ENCODE data around the gene UQCC5.

Gene UQCC5

GRCh38 chr3:52535411-52536111 is 844 bp upstream of the UQCC5 start:
- no peak for DNase-seq

DNA sequence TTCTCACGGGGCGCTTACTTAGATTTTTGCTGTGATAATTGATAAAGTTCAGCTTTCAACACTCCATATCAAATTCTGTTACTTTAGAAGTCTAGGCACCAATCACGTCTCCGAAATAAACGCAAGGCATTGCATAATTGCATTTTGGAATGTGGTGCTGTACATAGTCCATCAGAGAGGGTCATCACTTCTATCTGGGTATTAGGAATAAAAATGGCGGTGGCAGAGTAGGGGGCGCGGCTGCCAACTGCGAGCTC is 365 bp upstream of the UQCC5 start:
- DNase-seq, result no peak

DNA sequence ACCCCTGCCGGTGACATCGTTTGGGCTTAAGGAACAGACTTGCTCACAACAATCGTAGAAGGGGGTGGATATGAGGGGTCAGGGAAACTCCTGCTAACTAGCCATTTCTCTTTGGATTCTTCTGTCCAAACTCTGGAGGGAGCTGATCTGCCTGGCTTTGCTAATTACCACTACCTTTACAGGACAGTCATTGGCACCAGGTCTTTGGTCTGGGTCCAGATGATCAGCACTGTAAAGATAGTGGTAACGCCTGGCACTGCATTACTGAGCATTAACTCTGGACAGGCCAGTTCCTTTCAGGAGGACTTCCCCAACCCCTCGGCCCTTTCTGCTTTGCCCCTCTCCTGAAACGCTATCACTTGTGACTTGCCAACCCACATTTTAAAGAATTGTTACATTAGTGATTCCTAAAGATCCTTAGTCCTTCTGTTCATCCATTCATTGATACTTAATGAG is 788 bp downstream of the UQCC5 start:
- DNase-seq, result no peak

DNA sequence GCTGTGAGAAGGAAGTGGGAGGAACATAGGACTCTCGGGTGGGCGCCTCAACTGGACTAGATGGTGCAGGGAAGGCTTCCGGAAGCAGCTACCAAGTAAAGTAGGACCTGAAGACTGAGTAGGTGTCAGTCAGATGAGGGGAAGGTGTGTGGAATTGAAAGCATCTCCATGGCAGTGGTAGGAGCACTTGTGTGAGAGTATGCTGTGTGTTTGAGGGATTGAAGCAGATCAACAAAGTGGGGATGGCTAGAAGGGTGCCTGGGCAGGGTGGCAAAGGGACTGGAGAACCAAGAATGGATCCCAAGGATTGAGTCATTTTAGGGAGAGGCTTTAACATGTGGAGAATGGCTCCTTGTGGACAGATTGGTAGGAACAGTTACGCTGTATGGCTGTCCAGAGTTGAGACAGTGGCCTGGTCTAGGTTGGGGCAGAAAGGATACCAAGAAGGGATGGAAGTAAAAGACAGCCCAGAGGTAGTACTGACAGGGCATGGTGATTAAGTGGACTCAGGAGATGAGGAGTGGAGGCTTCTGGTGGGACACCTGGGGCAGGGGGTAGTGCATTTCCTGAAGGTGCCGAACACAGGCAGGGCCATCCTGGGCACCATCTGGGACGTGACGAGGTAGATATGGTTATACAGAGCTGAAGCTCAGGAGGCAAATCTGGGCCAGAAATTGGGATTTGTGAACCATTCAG is 1.5 kb downstream of the UQCC5 start:
- DNase-seq, result no peak

DNA sequence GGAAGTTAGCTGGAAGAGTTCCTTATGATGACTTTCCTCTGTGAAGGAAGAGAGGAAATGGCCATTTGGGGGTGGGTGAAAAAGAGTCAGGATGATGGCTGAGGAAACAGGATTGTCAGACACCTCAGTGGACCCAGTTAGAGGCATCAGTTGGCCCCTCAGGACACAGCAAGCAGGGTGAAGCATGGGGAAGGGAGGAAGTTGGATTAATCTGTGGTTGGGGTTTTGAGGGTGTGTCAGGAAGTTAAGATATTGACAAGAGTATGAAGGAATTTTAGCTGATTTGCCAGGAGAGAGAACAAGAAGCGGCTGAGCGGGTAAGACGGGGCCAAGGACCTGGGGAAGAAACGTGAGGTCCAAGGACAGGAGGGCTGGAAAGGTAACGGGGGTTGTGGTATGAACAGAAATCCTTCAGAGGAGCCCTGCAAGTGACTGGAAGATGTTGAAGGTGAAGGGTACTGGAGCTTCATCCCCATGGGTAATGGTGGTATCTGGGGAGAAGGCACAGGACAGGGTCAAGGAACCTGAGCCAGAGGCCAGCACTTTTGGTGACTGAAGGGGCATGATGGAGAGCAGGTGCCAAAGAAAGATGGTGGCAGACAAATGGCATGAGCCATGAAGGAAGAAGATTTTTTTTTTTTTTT is 2.7 kb downstream of the UQCC5 start:
- DNase-seq, result no peak

DNA sequence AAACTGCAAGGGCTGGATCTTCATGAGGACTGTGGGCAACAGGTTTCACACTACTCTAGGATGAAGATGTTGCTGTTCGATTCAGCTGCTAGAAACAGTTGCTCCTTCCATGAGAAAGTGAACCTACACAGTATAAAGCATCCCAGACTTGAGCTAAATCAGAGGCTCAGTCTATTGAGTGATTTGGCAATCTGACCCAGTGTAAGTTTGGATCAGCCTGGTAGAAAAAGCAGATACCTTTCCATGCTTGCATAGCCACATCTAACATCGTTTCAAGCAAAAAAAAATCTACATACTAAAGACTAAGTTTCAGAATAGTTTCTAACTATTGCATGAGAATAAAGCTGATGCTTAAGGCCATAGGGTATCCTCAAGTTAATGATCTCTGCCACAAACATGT is 4.6 kb downstream of the UQCC5 start:
- DNase-seq, result no peak

DNA sequence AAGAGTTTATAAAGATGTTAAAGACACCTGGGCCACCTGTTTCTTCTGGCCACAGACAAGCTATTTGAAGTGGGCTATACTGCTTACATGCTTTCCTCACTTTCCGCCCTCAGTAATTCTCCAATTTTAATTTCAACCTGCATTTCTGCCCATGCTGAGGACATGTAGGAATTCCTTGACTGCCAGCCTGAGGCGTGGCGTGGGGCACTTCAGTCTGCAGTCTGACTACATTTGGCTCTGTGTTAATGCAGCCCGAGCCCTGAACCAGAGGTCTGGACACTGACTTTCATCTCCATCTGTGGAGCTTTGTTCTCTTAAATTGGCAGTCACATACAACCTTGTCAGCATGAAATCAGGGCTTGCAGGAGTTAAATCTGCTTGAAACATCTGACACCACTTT is 8.5 kb downstream of the UQCC5 start:
- no peak for DNase-seq

DNA sequence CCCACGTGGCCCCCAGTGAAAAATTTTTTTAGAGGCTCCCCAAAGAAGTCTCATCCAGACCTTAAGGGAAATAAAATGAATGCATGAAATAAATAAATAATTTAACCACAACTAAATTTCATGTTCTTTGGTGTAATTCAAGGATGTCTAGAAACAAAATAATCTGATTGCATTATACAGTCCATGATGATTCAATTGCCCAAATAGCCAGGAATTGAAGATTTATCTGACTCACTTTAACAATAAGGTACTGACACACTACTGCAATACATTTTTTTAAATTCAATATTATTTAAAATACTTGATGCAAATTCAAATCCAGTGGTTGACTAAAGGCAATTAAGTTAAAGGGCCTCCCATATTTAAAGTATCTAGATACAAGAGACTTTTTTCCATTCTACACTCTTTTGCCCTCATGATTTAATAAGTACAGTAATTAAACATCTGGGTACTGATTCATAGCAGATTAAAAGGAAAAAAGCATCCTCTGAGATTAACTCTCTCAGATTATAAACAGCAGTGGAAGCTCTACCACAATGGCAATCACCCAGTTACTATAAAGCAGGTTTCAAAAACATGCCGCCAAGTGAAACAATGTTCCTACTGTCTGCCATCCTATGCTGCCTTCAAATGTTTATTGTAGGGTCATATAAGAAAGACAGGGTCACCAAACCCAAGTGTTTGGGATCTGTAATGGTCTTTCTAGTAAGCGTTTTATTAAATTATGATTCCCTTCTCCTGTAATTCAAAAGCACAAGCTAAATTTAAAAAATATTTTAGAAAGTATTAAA is 9.9 kb downstream of the UQCC5 start:
- no peak for DNase-seq

DNA sequence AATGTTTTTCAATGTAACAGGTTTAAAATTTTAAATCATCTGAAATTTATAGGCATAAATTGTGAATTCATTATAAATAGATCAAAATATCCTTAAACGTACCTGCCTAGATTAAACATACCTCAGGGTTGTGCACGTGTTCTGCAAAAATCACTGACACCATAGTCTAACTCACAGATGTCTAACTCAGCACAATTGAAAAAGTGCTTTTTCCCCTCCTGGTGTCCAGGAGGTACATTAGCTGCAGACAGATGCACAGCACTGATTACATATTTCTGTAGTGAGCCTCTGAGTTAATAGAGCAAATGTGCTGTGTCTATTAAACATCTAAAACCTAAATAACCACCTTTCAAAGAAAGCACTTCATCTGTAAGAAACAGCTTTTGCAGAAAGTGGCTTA is 10.7 kb downstream of the UQCC5 start:
- DNase-seq, result no peak

DNA sequence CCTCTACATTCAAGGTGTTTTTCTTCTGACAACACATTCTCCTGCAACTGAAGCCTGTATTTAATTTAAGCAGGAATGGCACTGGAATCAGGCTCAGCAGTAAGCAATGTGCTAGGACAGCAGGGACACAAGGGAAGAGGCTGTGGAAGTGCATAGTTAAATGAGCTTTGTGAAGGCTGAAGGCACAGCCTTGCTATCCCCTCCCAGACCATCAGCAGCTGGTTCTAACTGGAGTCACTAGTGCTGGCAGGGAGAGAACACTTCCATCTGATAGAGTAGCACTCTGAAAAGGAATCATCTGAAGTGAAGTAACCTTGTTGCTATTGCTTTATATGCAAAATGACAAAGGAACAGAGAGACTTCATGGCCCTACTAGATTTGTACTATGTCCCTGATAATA is 14.7 kb downstream of the UQCC5 start:
- no peak for DNase-seq

DNA sequence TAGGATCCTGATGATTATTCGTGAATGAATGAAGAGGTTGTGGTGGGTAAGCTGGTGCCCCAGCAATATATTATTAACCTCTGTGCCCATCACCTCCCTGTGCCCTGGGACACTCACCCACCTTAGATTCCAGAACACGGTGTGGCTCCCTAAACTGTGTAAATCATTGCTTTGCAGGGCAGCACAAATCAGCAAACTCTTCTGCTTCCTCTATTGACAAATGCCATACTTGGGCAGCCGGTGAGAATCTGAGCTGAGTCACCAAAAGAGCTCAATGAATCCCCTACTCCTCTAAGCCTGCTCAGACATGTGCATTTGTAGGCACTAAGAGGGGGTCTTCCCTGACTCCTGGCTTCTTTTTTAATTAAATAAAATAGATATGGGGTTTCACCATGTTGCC is 15.7 kb downstream of the UQCC5 start:
- no peak for DNase-seq

DNA sequence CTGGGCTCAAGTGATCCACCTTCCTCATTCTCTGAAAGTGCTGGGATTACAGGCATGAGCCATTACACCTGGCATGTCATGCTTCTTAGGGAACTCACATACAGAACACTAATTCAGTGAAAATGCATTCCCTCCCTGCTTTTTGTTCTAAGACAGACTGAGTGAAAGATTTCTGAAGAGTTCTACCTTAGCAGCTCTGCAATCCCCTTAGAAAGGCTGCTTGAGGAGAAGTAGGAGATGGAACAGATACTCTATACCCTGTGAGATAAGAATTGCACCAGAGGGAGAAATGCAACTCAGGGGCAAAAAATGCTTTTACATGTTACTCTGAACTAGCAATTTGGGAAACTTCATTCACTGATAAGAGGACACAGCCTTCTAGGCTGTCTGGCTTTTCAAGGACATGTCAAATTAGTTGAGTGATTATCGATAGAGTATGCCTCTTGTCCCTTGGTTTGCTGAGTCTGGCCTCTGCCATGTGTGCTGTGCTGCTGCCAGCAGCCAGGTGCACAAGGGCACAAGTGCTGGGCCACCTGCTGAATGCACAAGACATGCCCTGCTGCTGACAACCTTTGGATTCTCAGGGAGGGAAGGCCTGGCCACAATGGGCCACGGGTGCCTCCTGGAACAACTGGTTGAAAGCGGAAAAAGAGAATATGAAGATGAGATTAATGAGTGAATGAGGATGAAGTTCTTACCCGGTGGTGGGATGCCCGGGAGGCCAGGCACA is 17.8 kb downstream of the UQCC5 start:
- no peak for DNase-seq

- DNase-seq, result no peak
Measured at GRCh38 chr3:52555056-52555455, 18.7 kb downstream of the UQCC5 start.

DNA sequence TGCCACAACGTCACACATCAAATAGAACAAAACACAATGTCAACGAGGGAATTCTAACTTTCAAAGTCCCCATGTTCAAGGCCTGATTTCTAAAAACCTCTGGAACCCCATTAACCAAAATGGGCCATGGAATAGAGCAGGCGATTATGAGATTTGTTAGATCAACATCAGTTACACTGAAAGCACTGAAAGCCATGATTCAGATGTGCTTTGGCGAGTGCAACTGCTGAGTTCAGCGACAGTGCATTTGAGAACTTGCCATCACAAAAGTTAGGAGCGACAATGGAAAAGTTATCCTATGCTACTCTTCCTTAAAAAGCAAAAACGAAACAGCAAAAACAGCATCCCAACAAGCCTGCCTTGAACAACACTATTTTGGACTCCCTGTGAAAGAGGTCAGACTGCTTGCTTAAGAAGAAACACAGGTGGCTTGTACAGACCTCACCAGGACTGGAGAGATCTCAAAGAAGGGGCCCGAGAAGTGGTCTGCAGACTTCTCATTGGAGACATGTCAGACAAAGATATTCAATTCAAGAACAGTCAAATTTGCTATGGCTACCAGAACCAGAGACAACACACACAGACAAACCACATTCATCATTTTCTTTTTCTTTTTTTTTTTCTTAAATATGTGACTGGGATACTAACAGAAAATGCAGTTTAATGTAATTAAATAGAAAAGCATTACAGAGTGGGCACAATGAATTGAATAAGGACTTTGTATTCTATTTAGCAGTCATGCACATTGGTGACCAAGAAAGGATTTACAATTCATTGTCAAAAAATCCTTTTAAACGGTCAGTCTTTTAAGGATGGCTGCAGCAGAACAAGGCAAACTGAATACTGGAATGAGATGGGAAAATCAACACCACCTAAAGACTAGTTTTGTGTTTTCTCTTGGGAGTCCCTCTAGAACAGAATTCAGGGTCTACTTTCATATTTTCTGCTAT is 20.9 kb downstream of the UQCC5 start:
- no peak for DNase-seq

- no peak for DNase-seq
Measured at GRCh38 chr3:52558436-52558835, 22.0 kb downstream of the UQCC5 start.

GRCh38 chr3:52561028-52561747 is 24.8 kb downstream of the UQCC5 start:
- DNase-seq, result no peak

DNA sequence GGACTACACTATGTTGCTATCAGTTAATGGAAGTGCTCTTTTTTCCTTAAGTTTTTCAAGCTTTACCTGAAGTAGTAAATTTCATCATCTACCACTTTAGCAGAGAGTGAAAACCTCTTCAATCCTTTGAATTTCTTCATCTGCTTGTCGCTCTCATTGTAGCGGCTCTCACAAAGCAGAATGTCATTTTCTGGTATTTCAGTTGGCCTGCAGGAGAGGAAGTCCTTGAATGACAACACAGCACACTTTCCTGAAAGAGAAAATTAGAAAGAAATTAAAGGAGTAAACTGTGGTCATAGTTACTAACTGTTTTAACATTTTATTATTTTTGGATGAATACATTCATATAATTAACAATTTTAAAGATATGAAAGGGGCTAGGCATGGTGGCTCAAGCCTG is 27.6 kb downstream of the UQCC5 start:
- no peak for DNase-seq

DNA sequence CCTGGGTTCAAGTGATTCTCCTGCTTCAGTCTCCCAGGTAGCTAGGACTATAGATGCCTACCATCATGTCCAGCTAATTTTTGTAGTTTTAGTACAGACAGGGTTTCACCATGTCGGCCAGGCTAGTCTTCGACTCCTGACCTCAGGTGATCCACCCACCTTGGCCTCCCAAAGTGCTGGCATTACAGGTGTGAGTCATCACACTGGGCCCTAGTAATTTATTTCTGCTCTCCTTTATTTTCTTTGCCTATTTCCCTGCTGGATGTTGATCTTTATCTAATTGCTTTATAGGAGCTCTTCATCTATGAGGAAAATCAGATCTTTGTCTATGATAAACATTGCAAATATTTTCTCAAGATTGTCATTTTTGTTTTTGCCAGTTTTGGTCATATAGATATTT is 31.7 kb downstream of the UQCC5 start:
- DNase-seq, result no peak

DNA sequence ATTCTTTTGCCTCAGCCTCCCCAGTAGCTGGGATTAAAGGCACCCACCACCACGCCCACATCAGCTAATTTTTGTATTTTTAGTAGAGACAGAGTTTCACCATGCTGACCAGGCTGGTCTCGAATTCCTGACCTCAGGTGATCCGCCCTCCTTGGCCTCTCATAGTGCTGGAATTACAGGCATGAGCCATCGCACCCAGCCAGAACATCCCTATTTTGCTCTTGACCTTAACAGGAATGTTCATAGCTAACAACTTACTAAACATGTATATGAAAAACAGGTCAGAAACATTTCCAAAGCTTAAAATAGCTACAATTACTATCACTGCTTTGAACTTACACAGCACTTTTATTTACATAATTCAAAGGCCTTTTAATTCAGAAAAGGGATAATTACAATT is 33.7 kb downstream of the UQCC5 start:
- peak; percentile 71 for DNase-seq

GRCh38 chr3:52572221-52572620 is 35.8 kb downstream of the UQCC5 start:
- DNase-seq, result no peak
